Measurements from ENCODE around the gene SKP1.
A peak's percentile ranks its signal among the peaks of the same experiment; 100 is the strongest.
"Not testable (repeated sequence)": the region's sequence is repeated elsewhere in the genome, so short reads cannot be mapped to it uniquely, and the experiment has no call there.

Gene SKP1

GRCh38 chr5:134176511-134177368 lies at the start of gene SKP1:
SKP1 (minus strand) TSS chr5:134176950; CDS start chr5:134174022, 2,928 bp downstream.
- DNase-seq (ENCODE audit: low spot score): peak; percentile 95

GRCh38 chr5:134225780-134226440 lies 49.2 kb upstream of the SKP1 start, which contains the start of gene PPP2CA:
PPP2CA (minus strand) TSS chr5:134226073; CDS start chr5:134225861, 212 bp downstream.
- DNase-seq (ENCODE audit: low spot score): peak; percentile 98

- DNase-seq (ENCODE audit: low spot score): peak; percentile 63
These were observed 48.4 kb upstream of the SKP1 start for GRCh38 chr5:134224888-134225779.

- DNase-seq (ENCODE audit: low spot score): no peak
These were observed 46.9 kb upstream of the SKP1 start for GRCh38 chr5:134223406-134224248.

DNA sequence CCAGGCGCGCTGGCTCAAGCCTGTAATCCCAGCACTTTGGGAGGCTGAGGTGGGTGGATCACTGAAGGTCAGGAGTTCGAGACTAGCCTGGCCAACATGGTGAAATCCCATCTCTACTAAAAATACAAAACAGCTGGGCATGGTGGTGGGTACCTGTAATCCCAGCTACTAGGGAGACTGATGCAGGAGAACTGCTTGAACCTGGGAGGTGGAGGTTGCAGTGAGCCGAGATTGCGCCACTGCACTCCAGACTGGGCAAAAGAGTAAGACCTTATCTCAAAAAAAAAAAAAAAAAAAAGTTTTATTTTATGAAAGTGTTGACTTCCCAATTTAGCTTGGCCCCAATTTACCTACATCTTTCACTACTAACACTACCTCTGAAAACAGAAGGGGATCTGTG lies 44.9 kb upstream of the SKP1 start:
- DNase-seq (ENCODE audit: low spot score): not testable (repeated sequence)

- no peak for DNase-seq (ENCODE audit: low spot score)
These were observed 39.0 kb upstream of the SKP1 start for GRCh38 chr5:134215757-134216156.

- not testable (repeated sequence) for DNase-seq (ENCODE audit: low spot score)
These were observed 34.7 kb upstream of the SKP1 start for GRCh38 chr5:134211263-134212031.

DNA sequence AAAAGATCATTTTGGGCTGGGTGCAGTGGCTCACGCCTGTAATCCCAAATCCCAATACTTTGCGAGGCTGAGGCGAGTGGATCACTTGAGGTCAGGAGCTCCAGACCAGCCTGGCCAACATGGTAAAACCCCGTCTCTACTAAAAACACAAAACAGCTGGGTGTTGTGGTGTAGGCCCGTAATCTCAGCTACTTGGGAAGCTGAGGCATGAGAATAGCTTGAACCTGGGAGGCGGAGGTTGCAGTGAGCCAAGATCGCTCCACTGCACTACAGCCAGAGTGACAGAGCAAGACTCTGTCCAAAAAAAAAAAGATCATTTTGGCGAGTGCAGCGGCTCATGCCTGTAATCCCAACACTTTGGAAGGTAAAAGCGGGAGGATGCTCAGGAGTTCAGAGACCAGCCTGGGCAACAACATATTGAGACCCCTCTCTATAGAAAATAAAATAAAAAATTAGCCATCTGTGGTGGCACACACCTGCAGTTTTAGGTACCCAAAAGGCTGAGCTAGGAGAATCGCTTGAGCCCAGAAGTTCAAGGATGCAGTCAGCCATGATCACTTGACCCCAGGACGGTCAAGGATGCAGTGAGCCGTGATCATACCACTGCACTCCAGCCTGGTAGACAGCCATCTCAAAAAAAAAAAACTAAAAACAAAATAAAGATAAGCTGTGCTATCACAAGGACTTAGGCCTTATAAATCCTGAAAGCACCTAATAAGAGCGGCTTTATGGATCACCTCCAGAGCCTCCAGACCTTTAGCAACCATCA lies 32.9 kb upstream of the SKP1 start:
- DNase-seq (ENCODE audit: low spot score): no peak

GRCh38 chr5:134207696-134208095 lies 30.9 kb upstream of the SKP1 start:
- DNase-seq (ENCODE audit: low spot score): no peak

DNA sequence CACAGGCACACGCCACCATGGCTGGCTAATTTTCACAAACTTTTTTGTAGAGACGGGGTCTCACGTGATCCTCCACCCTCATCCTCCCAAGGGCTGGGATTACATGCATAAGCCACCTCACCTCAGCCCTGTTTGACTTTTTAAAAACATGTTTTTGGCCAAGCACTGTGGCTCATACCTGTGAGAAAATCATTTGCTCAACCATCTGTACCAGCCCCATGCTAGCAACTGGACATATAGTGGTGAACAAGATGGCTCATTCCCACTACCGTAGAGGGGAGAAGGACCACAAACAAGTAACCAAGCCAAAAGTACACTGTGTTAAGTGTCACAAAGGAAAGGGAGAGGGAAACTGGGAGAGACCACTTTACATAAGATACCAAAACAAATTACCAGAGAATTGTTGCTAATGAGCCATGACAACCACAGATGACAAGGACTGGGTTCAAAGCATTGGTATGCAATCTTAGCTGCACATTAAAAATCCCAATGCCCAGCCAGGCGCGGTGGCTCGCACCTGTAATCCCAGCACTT lies 29.9 kb upstream of the SKP1 start:
- DNase-seq (ENCODE audit: low spot score): no peak

- DNase-seq (ENCODE audit: low spot score): no peak
These were observed 27.8 kb upstream of the SKP1 start for GRCh38 chr5:134204575-134204974.

- no peak for DNase-seq (ENCODE audit: low spot score)
These were observed 26.9 kb upstream of the SKP1 start for GRCh38 chr5:134203630-134204029.

DNA sequence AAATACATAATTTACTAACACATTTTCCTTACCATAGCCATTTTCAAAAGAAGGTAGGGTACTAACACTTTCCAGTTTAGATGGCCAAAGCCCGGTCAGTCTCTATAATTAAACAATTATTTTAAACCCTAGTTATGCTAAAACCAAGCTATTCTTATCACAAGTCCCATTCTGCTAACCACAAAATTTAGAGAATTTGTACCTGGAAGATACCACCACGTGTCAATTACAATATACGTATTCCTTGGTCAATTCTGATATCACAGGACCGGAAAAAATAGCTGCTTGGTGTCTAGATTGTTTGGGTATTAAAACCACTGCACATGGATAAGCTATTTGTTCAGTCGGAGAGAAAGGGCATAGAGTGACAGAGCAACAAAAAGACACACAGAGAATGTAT lies 18.9 kb upstream of the SKP1 start:
- no peak for DNase-seq (ENCODE audit: low spot score)

DNA sequence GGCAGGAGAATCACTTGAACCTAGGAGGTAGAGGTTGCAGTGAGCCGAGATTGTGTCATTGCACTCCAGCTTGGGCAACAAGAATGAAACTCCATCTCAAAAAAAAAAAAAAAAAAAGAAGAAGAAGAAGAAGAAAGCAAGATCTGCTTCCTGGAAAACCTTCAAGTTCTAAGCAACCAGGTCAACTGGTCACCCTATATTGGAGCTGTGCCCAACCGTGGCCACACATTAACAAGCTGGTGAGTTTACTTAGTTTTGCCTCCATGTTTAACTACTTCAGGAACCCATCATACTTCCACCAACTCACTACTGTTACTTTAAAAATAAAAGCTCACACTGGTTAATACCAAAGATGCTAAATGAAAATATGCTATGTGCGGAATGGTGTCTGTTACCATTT lies 12.3 kb upstream of the SKP1 start:
- no peak for DNase-seq (ENCODE audit: low spot score)

DNA sequence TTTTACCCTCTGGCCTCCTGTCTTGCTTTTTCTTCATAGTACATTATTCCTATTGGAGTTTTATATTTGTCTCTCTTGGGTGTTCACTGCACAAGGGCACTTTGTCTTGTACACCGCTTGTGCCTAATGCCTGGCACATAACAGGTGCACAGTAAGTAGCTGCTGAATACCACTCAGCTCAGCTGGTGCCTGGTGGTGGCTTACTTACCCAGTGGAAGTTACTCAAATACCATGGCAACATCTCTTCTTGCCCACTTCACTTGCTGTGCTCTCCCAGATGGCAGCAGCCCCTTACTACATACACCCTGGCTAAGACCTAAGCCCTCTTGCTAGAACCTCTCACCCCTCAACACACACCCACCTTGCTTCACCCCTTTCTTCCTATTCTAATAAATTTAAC lies 11.3 kb upstream of the SKP1 start:
- no peak for DNase-seq (ENCODE audit: low spot score)

- DNase-seq (ENCODE audit: low spot score): peak; percentile 83
These were observed 7.7 kb upstream of the SKP1 start for GRCh38 chr5:134184155-134185135.

- DNase-seq (ENCODE audit: low spot score): no peak
These were observed 6.7 kb upstream of the SKP1 start for GRCh38 chr5:134183481-134183880.

GRCh38 chr5:134178096-134178419 lies 1.3 kb upstream of the SKP1 start:
- no peak for DNase-seq (ENCODE audit: low spot score)
